Anterior cingulate cortex (tissue), 58 donors: Measurements from ENCODE around the gene CST3.
A peak's percentile ranks its signal among the peaks of the same experiment; 100 is the strongest.

Source experiments
- DNase-seq, 58 donors: peaks; one replicate each; lab custom pipeline; 2025; lab: John Stamatoyannopoulos, UW

CST3 gene

GRCh38 chr20:23607497-23608245 is 30.1 kb downstream of the CST3 start:
- no peak for DNase-seq

- peak in 50 of 58 donors; percentile 16 to 83 (median 48) for DNase-seq
Measured at GRCh38 chr20:23606652-23607049, 31.1 kb downstream of the CST3 start.

- DNase-seq: no peak
Measured at GRCh38 chr20:23605867-23606651, 31.7 kb downstream of the CST3 start, which contains the start of gene CST9. Gene CST9, minus strand, starts transcription at chr20:23605917. Its CDS starts 53 bp downstream, at chr20:23605864.

- DNase-seq: no peak
Measured at GRCh38 chr20:23604306-23604705, 33.4 kb downstream of the CST3 start.

- DNase-seq: no peak
Measured at GRCh38 chr20:23603321-23603720, 34.4 kb downstream of the CST3 start.

GRCh38 chr20:23602699-23603098 is 35.1 kb downstream of the CST3 start:
- DNase-seq: no peak

GRCh38 chr20:23602241-23602640 is 35.5 kb downstream of the CST3 start:
- DNase-seq: no peak

GRCh38 chr20:23601715-23602114 is 36.0 kb downstream of the CST3 start:
- no peak for DNase-seq

- DNase-seq: no peak
Measured at GRCh38 chr20:23598481-23598880, 39.3 kb downstream of the CST3 start.

- DNase-seq: no peak
Measured at GRCh38 chr20:23596579-23597250, 41.0 kb downstream of the CST3 start.

GRCh38 chr20:23595941-23596340 is 41.8 kb downstream of the CST3 start:
- no peak for DNase-seq

GRCh38 chr20:23588434-23589403 is 49.0 kb downstream of the CST3 start:
- DNase-seq: no peak

GRCh38 chr20:23587631-23588030 is 50.1 kb downstream of the CST3 start:
- DNase-seq: no peak

GRCh38 chr20:23586735-23587525 is 50.8 kb downstream of the CST3 start:
- DNase-seq: no peak

GRCh38 chr20:23585808-23586734 is 51.7 kb downstream of the CST3 start:
- no peak for DNase-seq

GRCh38 chr20:23585449-23585807 is 52.3 kb downstream of the CST3 start:
- DNase-seq: no peak

- DNase-seq: no peak
Measured at GRCh38 chr20:23584434-23585199, 53.1 kb downstream of the CST3 start.
